ENCODE results near the gene SORCS3. TPM values are rescaled to one million over a fixed set of nuclear protein-coding genes. Genes with fewer than 3 reads are reported as not detected.

Gene SORCS3
- total RNA-seq, 1 experiment from 2014 or later, result not detected

GRCh38 chr10:105062951-105063350 is 421.9 kb downstream of the SORCS3 start:
- no peak for DNase-seq (ENCODE audit: low read depth, low spot score)
- H3K9ac ChIP-seq (ENCODE audit: low read length), result no peak overlapping the region
- H3K27ac ChIP-seq (ENCODE audit: low read depth, low read length), result no peak overlapping the region
- no peaks in the 10 kb centered on the region for H3K4me1 ChIP-seq (ENCODE audit: control insufficient read depth in 1 of 2, insufficient read depth in 2 of 2, low read length in 2 of 2)
- no TSS peak for BruUV-seq (replicated peaks)
- H4K20me1 ChIP-seq (ENCODE audit: insufficient read depth), result no peaks in the 10 kb centered on the region
- ChIA-PET CTCF (no interaction called here), POLR2A (no interaction called here), RAD21 (ENCODE audit: low non-redundant PET in 1 of 2, low total read pairs in 2 of 2, uncharacterized antibody in 2 of 2, unreplicated experiment in 2 of 2) (no interaction called here)
- no peaks in the 10 kb centered on the region for H3K36me3 ChIP-seq (ENCODE audit: control insufficient read depth in 1 of 2, insufficient read depth in 2 of 2, low read length in 2 of 2)
- TF ChIP-seq ZNF274 (IDR thresholded peaks at IDR 0.05; ENCODE audit: low read depth, low read length) (no peak), SP1 (IDR thresholded peaks at IDR 0.05; ENCODE audit: low read depth) (no peak), POLR2AphosphoS5 (IDR thresholded peaks at IDR 0.05; ENCODE audit: low read depth, low read length) (no peak), CEBPB (IDR thresholded peaks at IDR 0.05; ENCODE audit: low read depth) (no peak), ZFX (IDR thresholded peaks at IDR 0.05) (no peak), SRF (IDR thresholded peaks at IDR 0.05; ENCODE audit: low read depth) (no peak), SIN3A (IDR thresholded peaks at IDR 0.05; ENCODE audit: low read depth) (no peak), FOSL1 (IDR thresholded peaks at IDR 0.05; ENCODE audit: low read depth) (no peak), MAX (IDR thresholded peaks at IDR 0.05) (no peak), YY1 (IDR thresholded peaks at IDR 0.05; ENCODE audit: extremely low read depth, insufficient replicate concordance, low read depth, low read length) (no peak), RAD21 (IDR thresholded peaks at IDR 0.05; ENCODE audit: low read depth) (no peak), TCF7L2 (IDR thresholded peaks at IDR 0.05; ENCODE audit: borderline replicate concordance, extremely low read depth, insufficient read depth, insufficient read length) (no peak), CTCF (IDR thresholded peaks at IDR 0.05 in 2 of 3, conservative IDR thresholded peaks at IDR 0.05 in 1 of 3; ENCODE audit: borderline replicate concordance in 1 of 3, insufficient read depth in 1 of 3, low read depth in 2 of 3, low read length in 2 of 3) (no peak), EGR1 (IDR thresholded peaks at IDR 0.05; ENCODE audit: low read depth) (no peak), REST (IDR thresholded peaks at IDR 0.05; ENCODE audit: low read depth) (no peak), CBX3 (IDR thresholded peaks at IDR 0.05; ENCODE audit: low read depth) (no peak)
- H3K27me3 ChIP-seq (ENCODE audit: insufficient read depth, low read length), result peaks cover 6% of the 10 kb centered on the region; the same call in 1 of the 2 replicates
- no peaks in the 10 kb centered on the region for H3K79me2 ChIP-seq (ENCODE audit: insufficient read depth, low read length)
- H2AFZ ChIP-seq (ENCODE audit: low read depth, low read length, poor library complexity, severe bottlenecking), result no peak overlapping the region
- H3K9me3 ChIP-seq (ENCODE audit: control insufficient read depth in 1 of 2, insufficient read depth in 1 of 2, low read depth in 1 of 2, low read length in 2 of 2), result no peaks in the 10 kb centered on the region
- H3K4me2 ChIP-seq (ENCODE audit: low read length), result no peak overlapping the region
- H3K9me2 ChIP-seq (ENCODE audit: insufficient read depth), result no peaks in the 10 kb centered on the region
- no peak for ATAC-seq
- intact Hi-C loops (cut with micrococcal nuclease), result loop anchor here (1.0 kb wide), 1 partner anchor 1112 kb away; no protein-coding TSS in a partner anchor
- H3K4me3 ChIP-seq (replicated peaks in 1 of 2; ENCODE audit: low read depth in 1 of 2, low read length in 2 of 2), result no peak overlapping the region
